HG02623 (cell line): ENCODE results near the gene HMGN3.
A peak's percentile ranks its signal among the peaks of the same experiment; 100 is the strongest.

Source experiments
- ATAC-seq: cut with Tn5 transposase; IDR thresholded peaks from one replicate; pipeline ENCODE4 v1.9.1; 2021; ENCODE audit warnings: moderate library complexity; ENCODE audit not compliant: unreplicated experiment

Gene HMGN3

GRCh38 chr6:79233611-79234149 lies 802 bp downstream of the HMGN3 start:
- ATAC-seq, result peak; percentile 67

- no peak for ATAC-seq
These were observed 1.6 kb downstream of the HMGN3 start for GRCh38 chr6:79232696-79233462.

- ATAC-seq, result no peak
These were observed 2.8 kb downstream of the HMGN3 start for GRCh38 chr6:79231666-79232065.

GRCh38 chr6:79231101-79231500 lies 3.4 kb downstream of the HMGN3 start:
- ATAC-seq, result no peak

GRCh38 chr6:79230149-79230548 lies 4.3 kb downstream of the HMGN3 start:
- ATAC-seq, result no peak

- ATAC-seq, result no peak
These were observed 7.0 kb downstream of the HMGN3 start for GRCh38 chr6:79227445-79227844.

GRCh38 chr6:79226660-79227059 lies 7.8 kb downstream of the HMGN3 start:
- ATAC-seq, result no peak

- ATAC-seq, result no peak
These were observed 8.5 kb downstream of the HMGN3 start for GRCh38 chr6:79225717-79226599.

- no peak for ATAC-seq
These were observed 10.7 kb downstream of the HMGN3 start for GRCh38 chr6:79223611-79224404.

- ATAC-seq, result no peak
These were observed 19.2 kb downstream of the HMGN3 start for GRCh38 chr6:79215213-79215824.

GRCh38 chr6:79212859-79213258 lies 21.6 kb downstream of the HMGN3 start:
- no peak for ATAC-seq

- ATAC-seq, result no peak
These were observed 25.7 kb downstream of the HMGN3 start for GRCh38 chr6:79208816-79209215.

GRCh38 chr6:79203753-79204253 lies 30.7 kb downstream of the HMGN3 start:
- no peak for ATAC-seq

- no peak for ATAC-seq
These were observed 31.9 kb downstream of the HMGN3 start for GRCh38 chr6:79202556-79202955.

- no peak for ATAC-seq
These were observed 32.5 kb downstream of the HMGN3 start for GRCh38 chr6:79201983-79202382.

- no peak for ATAC-seq
These were observed 33.3 kb downstream of the HMGN3 start for GRCh38 chr6:79201143-79201542.

GRCh38 chr6:79196912-79197311 lies 37.6 kb downstream of the HMGN3 start:
- ATAC-seq, result no peak

GRCh38 chr6:79193971-79194370 lies 40.5 kb downstream of the HMGN3 start:
- ATAC-seq, result no peak

GRCh38 chr6:79189760-79190350 lies 44.6 kb downstream of the HMGN3 start:
- ATAC-seq, result no peak

GRCh38 chr6:79188885-79189480 lies 45.5 kb downstream of the HMGN3 start:
- ATAC-seq, result no peak
